Measurements from ENCODE around the gene FBH1. TPM values are rescaled to one million over a fixed set of nuclear protein-coding genes. Genes with fewer than 3 reads are reported as not detected.

Gene FBH1
- total and polyA plus RNA-seq, 7 donors = 32.4 to 59.3 (median 43.2) TPM

DNA sequence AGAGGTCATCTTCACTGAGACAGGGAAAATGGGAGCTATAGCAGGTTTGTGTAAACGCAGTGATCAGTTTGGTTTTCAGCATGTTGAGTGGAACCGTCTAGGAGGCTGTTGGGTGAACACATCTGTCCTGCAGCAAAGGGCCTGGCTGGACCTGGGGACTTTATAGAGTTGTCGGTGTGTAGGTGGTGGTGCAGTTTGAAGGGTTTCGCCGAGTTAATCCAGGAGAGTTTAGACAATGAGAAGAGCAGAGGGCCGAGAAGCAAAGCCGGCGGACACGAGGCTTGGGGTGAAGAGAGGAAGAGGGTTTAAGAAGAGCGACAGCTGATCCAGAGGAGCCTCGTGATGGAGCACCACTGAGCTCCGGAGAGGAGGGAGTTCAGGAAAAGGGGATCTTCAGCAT lies 48.2 kb downstream of the FBH1 start:
- ATAC-seq (no peak), DNase-seq (no peak)
- Histone ChIP-seq H3K4me3 (no peak overlapping the region), H3K36me3 (ENCODE audit: insufficient read depth in 1 of 2, low read depth in 1 of 2) (peaks cover 6 to 55% of the 10 kb centered on the region in 2 donors), H3K27ac (no peak overlapping the region), H3K4me1 (peaks cover 11% of the 10 kb centered on the region), H3K9me3 (no peaks in the 10 kb centered on the region), H3K27me3 (ENCODE audit: insufficient read depth in 3 of 3, low read length in 2 of 3) (no peaks in the 10 kb centered on the region)
- TF ChIP-seq CTCF (IDR thresholded peaks at IDR 0.05) = no peak
- intact Hi-C loops (cut with DNase I) = no loop called here
- 87 to 92% (median 87%) methylated on average over 12 of the region's 12 CpGs for whole genome bisulfite sequencing, 3 donors

GRCh38 chr10:5940807-5941218 lies 50.8 kb downstream of the FBH1 start:
- WGBS, 3 donors = 77 to 82% (median 77%) methylated on average over 6 of the region's 6 CpGs
- ATAC-seq (no peak), DNase-seq (no peak)
- intact Hi-C loops (cut with DNase I) = no loop called here
- no peaks in the 10 kb centered on the region for H3K27me3 ChIP-seq (ENCODE audit: insufficient read depth in 3 of 3, low read length in 2 of 3)
- H3K4me3 ChIP-seq = no peak overlapping the region
- no peaks in the 10 kb centered on the region for H3K9me3 ChIP-seq
- peaks cover 31% of the 10 kb centered on the region for H3K4me1 ChIP-seq
- TF ChIP-seq CTCF (IDR thresholded peaks at IDR 0.05) = no peak
- H3K27ac ChIP-seq = no peak overlapping the region
- peaks cover 6 to 33% of the 10 kb centered on the region in 2 donors for H3K36me3 ChIP-seq (ENCODE audit: insufficient read depth in 1 of 2, low read depth in 1 of 2)

- 60 to 68% (median 64%) methylated on average over 7 of the region's 7 CpGs for WGBS, 3 donors
- ATAC-seq = no peak
- DNase-seq = peak in 1 of 2 donors; percentile 39
- Histone ChIP-seq H3K9me3 (no peaks in the 10 kb centered on the region), H3K4me3 (no peak overlapping the region), H3K27me3 (ENCODE audit: insufficient read depth in 3 of 3, low read length in 2 of 3) (no peaks in the 10 kb centered on the region), H3K36me3 (ENCODE audit: insufficient read depth in 1 of 2, low read depth in 1 of 2) (peaks cover 3 to 26% of the 10 kb centered on the region in 2 donors), H3K27ac (peak overlapping the region; percentile 53), H3K4me1 (peaks cover 31% of the 10 kb centered on the region)
- TF ChIP-seq CTCF (IDR thresholded peaks at IDR 0.05) = no peak
- intact Hi-C loops (cut with DNase I) = no loop called here
Measured at GRCh38 chr10:5941579-5941978, 51.5 kb downstream of the FBH1 start.

GRCh38 chr10:5942001-5942400 lies 52.0 kb downstream of the FBH1 start:
- TF ChIP-seq CTCF (IDR thresholded peaks at IDR 0.05) = no peak
- intact Hi-C loops (cut with DNase I) = no loop called here
- 74 to 84% (median 81%) methylated on average over 13 of the region's 13 CpGs for WGBS, 3 donors
- ATAC-seq = no peak
- Histone ChIP-seq H3K27ac (peak overlapping the region; percentile 53), H3K36me3 (ENCODE audit: insufficient read depth in 1 of 2, low read depth in 1 of 2) (peaks cover 0 to 21% of the 10 kb centered on the region in 2 donors), H3K27me3 (ENCODE audit: insufficient read depth in 3 of 3, low read length in 2 of 3) (no peaks in the 10 kb centered on the region), H3K4me3 (no peak overlapping the region), H3K4me1 (peaks cover 31% of the 10 kb centered on the region), H3K9me3 (no peaks in the 10 kb centered on the region)
- peak in 1 of 2 donors; percentile 46 for DNase-seq

DNA sequence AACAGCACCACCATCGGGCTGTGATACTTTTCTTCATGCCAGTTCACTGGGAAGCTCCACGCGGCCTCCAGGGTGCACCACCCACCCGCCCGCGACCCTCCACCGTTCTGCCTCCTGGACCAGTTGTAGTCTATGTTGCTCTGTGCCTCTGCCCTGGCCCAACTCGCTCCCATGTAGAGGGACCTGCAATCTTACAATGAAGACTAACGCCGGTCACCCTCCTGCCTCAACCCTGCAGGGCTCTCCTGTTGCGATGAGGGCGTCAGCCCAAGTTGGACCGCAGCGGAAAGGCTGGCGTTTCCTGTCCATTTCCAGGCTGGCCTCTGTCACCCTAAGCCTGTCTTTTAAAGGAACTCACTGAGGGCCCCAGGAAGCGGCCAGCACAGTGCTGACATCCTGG lies 52.4 kb downstream of the FBH1 start:
- TF ChIP-seq CTCF (IDR thresholded peaks at IDR 0.05) = no peak
- H3K36me3 ChIP-seq (ENCODE audit: insufficient read depth in 1 of 2, low read depth in 1 of 2) = peaks cover 0 to 17% of the 10 kb centered on the region in 2 donors
- intact Hi-C loops (cut with DNase I) = no loop called here
- H3K4me3 ChIP-seq = no peak overlapping the region
- no peaks in the 10 kb centered on the region for H3K9me3 ChIP-seq
- no peaks in the 10 kb centered on the region for H3K27me3 ChIP-seq (ENCODE audit: insufficient read depth in 3 of 3, low read length in 2 of 3)
- peaks cover 31% of the 10 kb centered on the region for H3K4me1 ChIP-seq
- peak overlapping the region; percentile 53 for H3K27ac ChIP-seq
- WGBS, 3 donors = 64 to 71% (median 71%) methylated on average over 16 of the region's 16 CpGs
- DNase-seq = peak; percentile 60 to 75
- ATAC-seq = peak in 3 of 4 donors; percentile 8 to 19 (median 11)
